Measurements from ENCODE around the gene ANGPTL5. TPM values are rescaled to one million over a fixed set of nuclear protein-coding genes. Genes with fewer than 3 reads are reported as not detected.

ANGPTL5 gene
- total and polyA plus RNA-seq, 2 donors from 2014 or later, result not detected

DNA sequence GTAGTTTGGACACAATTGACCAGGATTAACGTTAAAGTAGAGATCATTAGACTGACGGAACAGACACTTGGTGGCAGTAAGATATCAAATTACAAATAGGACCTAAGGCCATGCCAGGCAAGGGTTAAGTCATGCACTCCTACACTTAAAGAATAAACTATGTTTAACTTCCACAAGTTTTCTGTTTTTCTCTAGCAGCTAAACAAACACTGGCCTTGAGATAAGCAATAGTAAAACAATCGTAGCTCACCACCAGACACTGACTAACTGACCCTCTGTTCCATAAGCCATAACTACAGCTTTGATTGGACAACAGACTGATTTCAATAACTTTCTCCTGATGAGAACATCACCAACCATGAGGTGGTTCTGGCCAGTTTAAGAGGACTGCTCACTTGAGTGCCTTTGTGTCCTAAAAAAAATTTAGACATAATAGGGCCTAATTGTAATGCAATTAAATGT is 3.5 kb downstream of the ANGPTL5 start:
- no peak overlapping the region for H3K27ac ChIP-seq (ENCODE audit: low read depth in 2 of 2, low read length in 2 of 2)
- no peaks in the 10 kb centered on the region for H3K36me3 ChIP-seq (ENCODE audit: control insufficient read depth in 2 of 3, insufficient read depth in 3 of 3, low read length in 3 of 3)
- DNase-seq (peak in 2 of 5 donors; percentile 4 to 19), FAIRE-seq (no peak)
- TF ChIP-seq CTCF (IDR thresholded peaks at IDR 0.05; ENCODE audit: borderline replicate concordance, extremely low read depth, insufficient read depth), result no peak
- no peaks in the 10 kb centered on the region for H3K9me3 ChIP-seq (ENCODE audit: control insufficient read depth in 2 of 3, insufficient read depth in 1 of 3, low read length in 3 of 3)
- H3K9ac ChIP-seq (ENCODE audit: low read length in 3 of 3), result no peak overlapping the region
- intact Hi-C loops (cut with DNase I), result no loop called here
- no peak overlapping the region for H3K4me3 ChIP-seq (ENCODE audit: low read length in 3 of 3)
- peaks cover 0 to 6% (median 4%) of the 10 kb centered on the region in 3 donors for H3K4me1 ChIP-seq (ENCODE audit: control insufficient read depth in 2 of 3, insufficient read depth in 2 of 3, low read depth in 1 of 3, low read length in 3 of 3)
- no peaks in the 10 kb centered on the region for H3K27me3 ChIP-seq (ENCODE audit: control insufficient read depth, insufficient read depth, low read length)

- Histone ChIP-seq H3K9ac (ENCODE audit: low read length in 3 of 3) (no peak overlapping the region), H3K27me3 (ENCODE audit: control insufficient read depth, insufficient read depth, low read length) (no peaks in the 10 kb centered on the region), H3K27ac (ENCODE audit: low read depth in 2 of 2, low read length in 2 of 2) (no peak overlapping the region), H3K36me3 (ENCODE audit: control insufficient read depth in 2 of 3, insufficient read depth in 3 of 3, low read length in 3 of 3) (no peaks in the 10 kb centered on the region), H3K4me3 (ENCODE audit: low read length in 3 of 3) (no peak overlapping the region), H3K4me1 (ENCODE audit: control insufficient read depth in 2 of 3, insufficient read depth in 2 of 3, low read depth in 1 of 3, low read length in 3 of 3) (peaks cover 0 to 1% (median 0%) of the 10 kb centered on the region in 3 donors), H3K9me3 (ENCODE audit: control insufficient read depth in 2 of 3, insufficient read depth in 1 of 3, low read length in 3 of 3) (no peaks in the 10 kb centered on the region)
- DNase-seq (no peak), FAIRE-seq (no peak)
- no peak for TF ChIP-seq CTCF (IDR thresholded peaks at IDR 0.05; ENCODE audit: borderline replicate concordance, extremely low read depth, insufficient read depth)
- intact Hi-C loops (cut with DNase I), result no loop called here
Observed at GRCh38 chr11:101909087-101909486, 7.2 kb downstream of the ANGPTL5 start.

DNA sequence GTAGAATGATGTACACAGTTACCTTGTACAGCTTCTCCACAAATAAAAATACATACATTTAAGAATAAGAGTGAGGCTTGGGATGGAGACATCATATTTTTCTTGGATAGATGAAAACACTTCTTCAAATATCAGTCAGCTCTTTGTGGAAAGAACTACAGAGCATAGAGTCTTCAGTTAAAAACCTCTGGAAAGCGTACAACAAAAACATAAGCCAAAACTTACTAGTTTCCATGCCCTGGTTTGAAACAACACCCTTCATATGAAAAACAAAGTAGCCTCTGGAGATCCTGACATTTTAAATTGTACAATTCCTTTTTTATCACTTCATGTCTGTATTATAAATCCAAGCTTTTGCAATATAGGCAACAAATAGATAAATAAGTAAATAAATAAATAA is 8.5 kb downstream of the ANGPTL5 start:
- H3K27me3 ChIP-seq (ENCODE audit: control insufficient read depth, insufficient read depth, low read length), result no peaks in the 10 kb centered on the region
- H3K36me3 ChIP-seq (ENCODE audit: control insufficient read depth in 2 of 3, insufficient read depth in 3 of 3, low read length in 3 of 3), result no peaks in the 10 kb centered on the region
- H3K4me1 ChIP-seq (ENCODE audit: control insufficient read depth in 2 of 3, insufficient read depth in 2 of 3, low read depth in 1 of 3, low read length in 3 of 3), result no peaks in the 10 kb centered on the region
- H3K27ac ChIP-seq (ENCODE audit: low read depth in 2 of 2, low read length in 2 of 2), result no peak overlapping the region
- DNase-seq (no peak), FAIRE-seq (no peak)
- H3K9ac ChIP-seq (ENCODE audit: low read length in 3 of 3), result no peak overlapping the region
- intact Hi-C loops (cut with DNase I), result no loop called here
- TF ChIP-seq CTCF (IDR thresholded peaks at IDR 0.05; ENCODE audit: borderline replicate concordance, extremely low read depth, insufficient read depth), result no peak
- H3K4me3 ChIP-seq (ENCODE audit: low read length in 3 of 3), result no peak overlapping the region
- no peaks in the 10 kb centered on the region for H3K9me3 ChIP-seq (ENCODE audit: control insufficient read depth in 2 of 3, insufficient read depth in 1 of 3, low read length in 3 of 3)

DNA sequence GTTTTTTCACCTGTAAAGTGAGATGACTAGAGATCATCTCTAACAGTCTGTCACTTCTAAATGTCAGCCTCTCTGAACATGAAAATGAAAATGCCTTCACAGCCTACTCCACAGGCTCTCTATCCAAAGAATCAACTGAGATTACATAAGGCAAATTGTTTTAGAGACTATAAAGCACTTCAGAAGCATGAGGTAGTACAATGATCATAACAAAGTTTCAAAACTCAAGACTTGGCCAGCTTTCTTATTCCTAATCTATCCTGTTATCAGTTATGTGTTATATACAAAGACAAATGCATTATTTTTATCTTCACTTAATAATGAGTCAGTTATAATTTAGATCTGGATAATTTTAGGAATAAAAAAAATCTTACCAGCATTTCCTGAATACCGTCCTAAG is 21.8 kb downstream of the ANGPTL5 start:
- H3K4me3 ChIP-seq (ENCODE audit: low read length in 3 of 3), result no peak overlapping the region
- intact Hi-C loops (cut with DNase I), result no loop called here
- H3K9ac ChIP-seq (ENCODE audit: low read length in 3 of 3), result no peak overlapping the region
- no peak for TF ChIP-seq CTCF (IDR thresholded peaks at IDR 0.05; ENCODE audit: borderline replicate concordance, extremely low read depth, insufficient read depth)
- DNase-seq, result no peak
- no peaks in the 10 kb centered on the region for H3K36me3 ChIP-seq (ENCODE audit: control insufficient read depth in 2 of 3, insufficient read depth in 3 of 3, low read length in 3 of 3)
- no peak overlapping the region for H3K27ac ChIP-seq (ENCODE audit: low read depth in 2 of 2, low read length in 2 of 2)
- no peaks in the 10 kb centered on the region for H3K4me1 ChIP-seq (ENCODE audit: control insufficient read depth in 2 of 3, insufficient read depth in 2 of 3, low read depth in 1 of 3, low read length in 3 of 3)
- H3K27me3 ChIP-seq (ENCODE audit: control insufficient read depth, insufficient read depth, low read length), result no peaks in the 10 kb centered on the region
- no peaks in the 10 kb centered on the region for H3K9me3 ChIP-seq (ENCODE audit: control insufficient read depth in 2 of 3, insufficient read depth in 1 of 3, low read length in 3 of 3)
- FAIRE-seq, result no peak
